GM21825 (cell line): ENCODE measurements around the gene ESYT2.

Source experiments
- ATAC-seq: cut with Tn5 transposase; IDR thresholded peaks from one replicate; pipeline ENCODE4 v1.9.1; 2021; ENCODE audit warnings: mild to moderate bottlenecking, moderate library complexity; ENCODE audit not compliant: unreplicated experiment

ESYT2 gene

GRCh38 chr7:158771213-158771834 is 58.0 kb downstream of the ESYT2 start:
- ATAC-seq = no peak

GRCh38 chr7:158767707-158768106 is 61.6 kb downstream of the ESYT2 start:
- ATAC-seq = no peak

- ATAC-seq = no peak
These were observed 62.6 kb downstream of the ESYT2 start for GRCh38 chr7:158766570-158767281.

- no peak for ATAC-seq
These were observed 64.3 kb downstream of the ESYT2 start for GRCh38 chr7:158765020-158765419.

GRCh38 chr7:158763454-158764033 is 65.8 kb downstream of the ESYT2 start:
- no peak for ATAC-seq

GRCh38 chr7:158761945-158762344 is 67.4 kb downstream of the ESYT2 start:
- ATAC-seq = no peak

- ATAC-seq = no peak
These were observed 68.4 kb downstream of the ESYT2 start for GRCh38 chr7:158760936-158761335.

- no peak for ATAC-seq
These were observed 68.9 kb downstream of the ESYT2 start for GRCh38 chr7:158760445-158760764.

- no peak for ATAC-seq
These were observed 69.4 kb downstream of the ESYT2 start for GRCh38 chr7:158759749-158760444.

GRCh38 chr7:158759245-158759614 is 70.1 kb downstream of the ESYT2 start:
- ATAC-seq = no peak

- no peak for ATAC-seq
These were observed 70.6 kb downstream of the ESYT2 start for GRCh38 chr7:158758586-158759244.

GRCh38 chr7:158757404-158757989 is 71.8 kb downstream of the ESYT2 start:
- no peak for ATAC-seq

GRCh38 chr7:158754746-158755444 is 74.4 kb downstream of the ESYT2 start:
- no peak for ATAC-seq

GRCh38 chr7:158753900-158754299 is 75.4 kb downstream of the ESYT2 start:
- ATAC-seq = no peak

- no peak for ATAC-seq
These were observed 77.6 kb downstream of the ESYT2 start for GRCh38 chr7:158751751-158752150.

GRCh38 chr7:158751199-158751598 is 78.1 kb downstream of the ESYT2 start:
- ATAC-seq = no peak

GRCh38 chr7:158750702-158751101 is 78.6 kb downstream of the ESYT2 start:
- ATAC-seq = no peak

GRCh38 chr7:158749396-158749795 is 79.9 kb downstream of the ESYT2 start:
- no peak for ATAC-seq

- no peak for ATAC-seq
These were observed 81.0 kb downstream of the ESYT2 start for GRCh38 chr7:158748335-158748734.

- no peak for ATAC-seq
These were observed 81.9 kb downstream of the ESYT2 start for GRCh38 chr7:158747408-158747807.
